ENCODE results near the gene MARK4. TPM values are rescaled to one million over a fixed set of nuclear protein-coding genes. Genes with fewer than 3 reads are reported as not detected.

MARK4 gene
- total and polyA plus RNA-seq, 9 donors: 14.2 to 53.3 (median 43.1) TPM

GRCh38 chr19:45262570-45262969 is 11.5 kb downstream of the MARK4 start:
- H3K36me3 ChIP-seq: no peaks in the 10 kb centered on the region
- WGBS, 3 donors: 68 to 83% (median 74%) methylated on average over 6 of the region's 6 CpGs
- H3K27me3 ChIP-seq: no peaks in the 10 kb centered on the region
- no peak for TF ChIP-seq CTCF (IDR thresholded peaks at IDR 0.05)
- TF ChIP-seq POLR2A (IDR thresholded peaks at IDR 0.05): no peak
- no peak for TF ChIP-seq EP300 (IDR thresholded peaks at IDR 0.05)
- H3K4me1 ChIP-seq (ENCODE audit: insufficient read depth): no peaks in the 10 kb centered on the region
- no peak for DNase-seq
- no peaks in the 10 kb centered on the region for H3K9me3 ChIP-seq
- intact Hi-C loops (cut with DNase I): no loop called here
- no peak overlapping the region for H3K27ac ChIP-seq
- no peak overlapping the region for H3K4me3 ChIP-seq

DNA sequence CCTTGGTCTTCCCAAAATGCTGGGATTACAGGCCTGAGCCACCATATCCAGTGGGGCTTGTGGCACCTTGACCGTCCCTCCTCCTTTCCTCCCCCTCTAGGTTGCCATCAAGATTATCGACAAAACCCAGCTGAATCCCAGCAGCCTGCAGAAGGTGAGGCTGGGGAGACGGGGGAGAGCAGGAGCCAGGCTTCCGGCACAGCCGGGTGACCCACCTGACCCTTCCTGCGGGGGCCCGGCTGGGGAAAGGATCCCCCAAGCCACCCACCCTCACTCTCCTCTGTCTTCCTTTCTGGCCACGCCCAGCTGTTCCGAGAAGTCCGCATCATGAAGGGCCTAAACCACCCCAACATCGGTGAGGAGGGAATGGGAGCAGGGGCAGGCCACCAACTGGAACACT is 11.9 kb downstream of the MARK4 start:
- intact Hi-C loops (cut with DNase I): no loop called here
- no peaks in the 10 kb centered on the region for H3K4me1 ChIP-seq (ENCODE audit: insufficient read depth)
- no peak for DNase-seq
- no peaks in the 10 kb centered on the region for H3K9me3 ChIP-seq
- no peak for TF ChIP-seq POLR2A (IDR thresholded peaks at IDR 0.05)
- TF ChIP-seq EP300 (IDR thresholded peaks at IDR 0.05): no peak
- TF ChIP-seq CTCF (IDR thresholded peaks at IDR 0.05): no peak
- no peaks in the 10 kb centered on the region for H3K27me3 ChIP-seq
- 75 to 85% (median 83%) methylated on average over 11 of the region's 11 CpGs for WGBS, 3 donors
- H3K36me3 ChIP-seq: no peaks in the 10 kb centered on the region
- no peak overlapping the region for H3K4me3 ChIP-seq
- H3K27ac ChIP-seq: no peak overlapping the region

DNA sequence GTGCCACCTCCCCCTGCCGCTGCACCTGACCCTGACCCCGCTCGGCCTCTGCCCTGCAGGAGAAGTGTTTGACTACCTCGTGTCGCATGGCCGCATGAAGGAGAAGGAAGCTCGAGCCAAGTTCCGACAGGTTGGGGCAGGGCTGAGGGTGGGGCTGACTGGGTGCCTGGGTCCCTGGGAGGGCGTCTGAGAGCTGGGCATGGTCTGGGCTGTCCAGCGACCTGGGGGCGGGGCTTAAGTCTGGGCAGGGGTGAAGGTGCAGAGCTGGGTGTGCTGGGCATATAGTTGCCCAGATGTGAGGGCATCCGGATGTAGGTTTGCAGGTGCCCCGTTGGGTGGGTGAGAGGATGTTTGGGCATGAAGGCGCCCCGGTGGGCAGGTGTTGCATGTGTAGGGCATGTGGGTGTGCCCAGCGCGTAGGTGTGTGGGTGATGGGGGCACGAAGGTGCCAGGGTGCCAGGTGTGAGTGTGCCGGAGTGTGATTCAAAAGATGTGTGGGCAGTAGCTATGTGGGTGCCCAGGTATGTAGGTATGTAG is 13.8 kb downstream of the MARK4 start:
- Histone ChIP-seq H3K27ac (no peak overlapping the region), H3K9me3 (no peaks in the 10 kb centered on the region), H3K27me3 (no peaks in the 10 kb centered on the region), H3K4me1 (ENCODE audit: insufficient read depth) (no peaks in the 10 kb centered on the region), H3K36me3 (no peaks in the 10 kb centered on the region), H3K4me3 (no peak overlapping the region)
- intact Hi-C loops (cut with DNase I): no loop called here
- WGBS, 3 donors: 89 to 92% (median 91%) methylated on average over 19 of the region's 19 CpGs
- TF ChIP-seq CTCF (IDR thresholded peaks at IDR 0.05) (no peak), EP300 (IDR thresholded peaks at IDR 0.05) (no peak), POLR2A (IDR thresholded peaks at IDR 0.05) (no peak)
- DNase-seq: no peak

DNA sequence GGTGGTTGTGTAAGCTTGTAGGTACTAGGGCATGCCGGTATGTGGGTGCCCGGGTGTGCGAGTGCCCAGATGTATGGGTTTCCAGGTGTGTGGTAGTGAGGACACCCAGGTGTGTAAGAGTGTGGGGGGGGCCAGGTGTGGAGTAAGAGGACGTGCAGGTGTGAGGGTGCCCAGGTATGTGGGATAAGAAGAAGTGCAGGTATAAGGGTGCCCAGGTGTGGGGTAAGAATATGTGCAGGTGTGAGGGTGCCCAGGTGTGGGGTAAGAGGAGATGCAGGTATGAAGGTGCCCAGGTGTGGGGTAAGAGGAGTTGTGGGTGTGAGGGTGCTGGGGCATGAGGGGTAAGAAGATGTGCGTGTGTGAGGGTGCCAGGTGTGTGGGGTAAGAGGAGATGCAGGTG is 14.3 kb downstream of the MARK4 start:
- intact Hi-C loops (cut with DNase I): no loop called here
- Histone ChIP-seq H3K4me3 (no peak overlapping the region), H3K9me3 (no peaks in the 10 kb centered on the region), H3K27ac (no peak overlapping the region), H3K36me3 (no peaks in the 10 kb centered on the region), H3K27me3 (no peaks in the 10 kb centered on the region), H3K4me1 (ENCODE audit: insufficient read depth) (no peaks in the 10 kb centered on the region)
- TF ChIP-seq POLR2A (IDR thresholded peaks at IDR 0.05): no peak
- TF ChIP-seq EP300 (IDR thresholded peaks at IDR 0.05): no peak
- no peak for TF ChIP-seq CTCF (IDR thresholded peaks at IDR 0.05)
- WGBS, 3 donors: 85 to 90% (median 88%) methylated on average over 5 of the region's 5 CpGs
- DNase-seq: no peak

All from ovary (tissue), 9 donors.